Hippocampal formation (tissue), 2 donors: Measurements from ENCODE around the gene PTGDR2.

Source experiments
- DNase-seq, 2 donors: peaks; one replicate each; lab custom pipeline; 2025; lab: John Stamatoyannopoulos, UW

The PTGDR2 gene

DNA sequence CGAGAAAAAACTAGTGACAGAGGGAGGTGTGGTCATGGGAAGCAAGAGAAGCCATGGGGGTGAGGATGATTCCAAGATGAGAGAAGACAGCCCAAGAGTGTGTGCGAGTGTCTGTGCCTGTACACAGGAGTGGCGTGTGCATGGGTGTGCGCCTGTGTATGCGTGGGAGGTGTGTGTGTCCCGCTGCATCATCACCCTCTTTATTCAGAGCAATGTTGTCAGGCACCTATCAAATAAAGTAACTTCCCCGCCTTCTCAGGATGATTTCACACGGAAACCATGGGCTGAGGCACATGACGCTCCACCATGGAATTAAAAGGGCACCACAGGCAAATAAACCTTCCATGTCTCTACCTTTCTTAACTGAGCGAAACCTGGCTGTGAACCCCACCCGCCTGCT is 46.1 kb downstream of the PTGDR2 start:
- DNase-seq = no peak

DNA sequence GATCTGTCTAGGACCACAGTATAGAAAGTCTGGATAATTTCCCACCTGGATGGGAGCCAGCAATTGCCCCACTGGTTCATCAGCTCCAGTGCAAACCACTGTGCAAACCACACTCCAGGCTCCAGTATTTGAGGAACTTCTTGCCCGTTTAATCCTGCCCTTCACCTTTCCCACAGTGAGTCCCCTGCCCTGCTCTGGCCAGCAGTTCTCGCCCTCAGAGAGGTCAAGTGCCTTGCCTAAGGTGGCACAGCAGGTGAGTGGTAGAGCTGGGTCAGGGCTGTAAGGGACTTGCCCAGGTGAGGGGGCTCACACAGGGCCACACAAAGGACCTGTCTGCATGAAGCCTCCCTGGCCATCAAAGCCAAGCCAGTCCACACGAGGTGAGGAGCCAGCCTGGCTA is 46.5 kb downstream of the PTGDR2 start:
- DNase-seq = no peak

- DNase-seq = no peak
Measured at GRCh38 chr11:60803273-60803936, 52.3 kb downstream of the PTGDR2 start.

GRCh38 chr11:60801194-60801593 is 54.6 kb downstream of the PTGDR2 start:
- no peak for DNase-seq
